Measurements from ENCODE around the gene ZNF627.

Gene ZNF627

GRCh38 chr19:11662278-11662677, 65.0 kb downstream of the ZNF627 start:
- no peak overlapping the region for H3K4me3 ChIP-seq (ENCODE audit: low read depth in 1 of 5, low read length in 5 of 5)
- no peaks in the 10 kb centered on the region for H3K36me3 ChIP-seq (ENCODE audit: control insufficient read depth in 5 of 5, insufficient read depth in 5 of 5, low read length in 5 of 5)
- no peaks in the 10 kb centered on the region for H3K27me3 ChIP-seq (ENCODE audit: control insufficient read depth in 5 of 5, insufficient read depth in 4 of 5, low read length in 5 of 5)
- H3K9ac ChIP-seq (ENCODE audit: low read length in 5 of 5): no peak overlapping the region
- H3K27ac ChIP-seq (ENCODE audit: low read depth, low read length): no peak overlapping the region
- H3K9me3 ChIP-seq (ENCODE audit: control insufficient read depth in 5 of 5, low read length in 5 of 5): no peaks in the 10 kb centered on the region
- peaks cover 0 to 3% (median 0%) of the 10 kb centered on the region in 5 donors for H3K4me1 ChIP-seq (ENCODE audit: control insufficient read depth in 5 of 5, insufficient read depth in 5 of 5, low read length in 5 of 5)

- Histone ChIP-seq H3K27me3 (ENCODE audit: control insufficient read depth in 5 of 5, insufficient read depth in 4 of 5, low read length in 5 of 5) (no peaks in the 10 kb centered on the region), H3K4me1 (ENCODE audit: control insufficient read depth in 5 of 5, insufficient read depth in 5 of 5, low read length in 5 of 5) (peaks cover 0 to 3% (median 0%) of the 10 kb centered on the region in 5 donors), H3K9ac (ENCODE audit: low read length in 5 of 5) (no peak overlapping the region)
Observed at GRCh38 chr19:11663181-11663591, 65.9 kb downstream of the ZNF627 start.

More at GRCh38 chr19:11663181-11663591, 65.9 kb downstream of the ZNF627 start:
- Histone ChIP-seq H3K9me3 (ENCODE audit: control insufficient read depth in 5 of 5, low read length in 5 of 5) (no peaks in the 10 kb centered on the region), H3K4me3 (ENCODE audit: low read depth in 1 of 5, low read length in 5 of 5) (no peak overlapping the region), H3K36me3 (ENCODE audit: control insufficient read depth in 5 of 5, insufficient read depth in 5 of 5, low read length in 5 of 5) (no peaks in the 10 kb centered on the region), H3K27ac (ENCODE audit: low read depth, low read length) (no peak overlapping the region)
